Measurements from ENCODE around the gene SLC15A2. TPM values are rescaled to one million over a fixed set of nuclear protein-coding genes. Genes with fewer than 3 reads are reported as not detected.

Gene SLC15A2
- total RNA-seq, 1 donor from 2014 or later = 33.4 TPM

GRCh38 chr3:121976727-121977126, 82.5 kb downstream of the SLC15A2 start:
- Histone ChIP-seq H3K4me1 (ENCODE audit: control insufficient read depth in 3 of 3, insufficient read depth in 3 of 3, low read length in 3 of 3) (no peaks in the 10 kb centered on the region), H3K27ac (ENCODE audit: low read depth, low read length) (no peak overlapping the region), H3K4me3 (ENCODE audit: low read length in 3 of 3) (no peak overlapping the region), H3K36me3 (ENCODE audit: control insufficient read depth in 3 of 3, insufficient read depth in 3 of 3, low read length in 3 of 3) (no peaks in the 10 kb centered on the region), H3K27me3 (ENCODE audit: control insufficient read depth in 3 of 3, insufficient read depth in 3 of 3, low read length in 3 of 3) (no peaks in the 10 kb centered on the region), H3K9me3 (ENCODE audit: control insufficient read depth in 3 of 3, low read length in 3 of 3) (no peaks in the 10 kb centered on the region), H3K9ac (ENCODE audit: low read depth in 1 of 3, low read length in 3 of 3) (no peak overlapping the region)

GRCh38 chr3:121979246-121979645, 85.0 kb downstream of the SLC15A2 start:
- H3K9me3 ChIP-seq (ENCODE audit: control insufficient read depth in 3 of 3, low read length in 3 of 3) = no peaks in the 10 kb centered on the region
- no peak overlapping the region for H3K9ac ChIP-seq (ENCODE audit: low read depth in 1 of 3, low read length in 3 of 3)
- H3K27me3 ChIP-seq (ENCODE audit: control insufficient read depth in 3 of 3, insufficient read depth in 3 of 3, low read length in 3 of 3) = no peaks in the 10 kb centered on the region
- no peak overlapping the region for H3K4me3 ChIP-seq (ENCODE audit: low read length in 3 of 3)
- no peak overlapping the region for H3K27ac ChIP-seq (ENCODE audit: low read depth, low read length)
- no peaks in the 10 kb centered on the region for H3K36me3 ChIP-seq (ENCODE audit: control insufficient read depth in 3 of 3, insufficient read depth in 3 of 3, low read length in 3 of 3)
- no peaks in the 10 kb centered on the region for H3K4me1 ChIP-seq (ENCODE audit: control insufficient read depth in 3 of 3, insufficient read depth in 3 of 3, low read length in 3 of 3)

GRCh38 chr3:121979734-121980449, 85.7 kb downstream of the SLC15A2 start:
- Histone ChIP-seq H3K36me3 (ENCODE audit: control insufficient read depth in 3 of 3, insufficient read depth in 3 of 3, low read length in 3 of 3) (no peaks in the 10 kb centered on the region), H3K27me3 (ENCODE audit: control insufficient read depth in 3 of 3, insufficient read depth in 3 of 3, low read length in 3 of 3) (no peaks in the 10 kb centered on the region), H3K9me3 (ENCODE audit: control insufficient read depth in 3 of 3, low read length in 3 of 3) (no peaks in the 10 kb centered on the region), H3K4me1 (ENCODE audit: control insufficient read depth in 3 of 3, insufficient read depth in 3 of 3, low read length in 3 of 3) (no peaks in the 10 kb centered on the region), H3K4me3 (ENCODE audit: low read length in 3 of 3) (no peak overlapping the region), H3K27ac (ENCODE audit: low read depth, low read length) (no peak overlapping the region), H3K9ac (ENCODE audit: low read depth in 1 of 3, low read length in 3 of 3) (no peak overlapping the region)

- H3K27ac ChIP-seq (ENCODE audit: low read depth, low read length) = no peak overlapping the region
These were observed 86.2 kb downstream of the SLC15A2 start for GRCh38 chr3:121980450-121980796.

GRCh38 chr3:121981473-121981872, 87.3 kb downstream of the SLC15A2 start:
- Histone ChIP-seq H3K9ac (ENCODE audit: low read depth in 1 of 3, low read length in 3 of 3) (no peak overlapping the region), H3K36me3 (ENCODE audit: control insufficient read depth in 3 of 3, insufficient read depth in 3 of 3, low read length in 3 of 3) (no peaks in the 10 kb centered on the region), H3K9me3 (ENCODE audit: control insufficient read depth in 3 of 3, low read length in 3 of 3) (no peaks in the 10 kb centered on the region), H3K27ac (ENCODE audit: low read depth, low read length) (no peak overlapping the region), H3K4me3 (ENCODE audit: low read length in 3 of 3) (no peak overlapping the region), H3K27me3 (ENCODE audit: control insufficient read depth in 3 of 3, insufficient read depth in 3 of 3, low read length in 3 of 3) (no peaks in the 10 kb centered on the region), H3K4me1 (ENCODE audit: control insufficient read depth in 3 of 3, insufficient read depth in 3 of 3, low read length in 3 of 3) (no peaks in the 10 kb centered on the region)

More at GRCh38 chr3:121980450-121980796, 86.2 kb downstream of the SLC15A2 start:
- Histone ChIP-seq H3K4me3 (ENCODE audit: low read length in 3 of 3) (no peak overlapping the region), H3K4me1 (ENCODE audit: control insufficient read depth in 3 of 3, insufficient read depth in 3 of 3, low read length in 3 of 3) (no peaks in the 10 kb centered on the region), H3K9ac (ENCODE audit: low read depth in 1 of 3, low read length in 3 of 3) (no peak overlapping the region), H3K9me3 (ENCODE audit: control insufficient read depth in 3 of 3, low read length in 3 of 3) (no peaks in the 10 kb centered on the region), H3K36me3 (ENCODE audit: control insufficient read depth in 3 of 3, insufficient read depth in 3 of 3, low read length in 3 of 3) (no peaks in the 10 kb centered on the region), H3K27me3 (ENCODE audit: control insufficient read depth in 3 of 3, insufficient read depth in 3 of 3, low read length in 3 of 3) (no peaks in the 10 kb centered on the region)

- H3K9ac ChIP-seq (ENCODE audit: low read depth in 1 of 3, low read length in 3 of 3) = no peak overlapping the region
- H3K4me3 ChIP-seq (ENCODE audit: low read length in 3 of 3) = no peak overlapping the region
- no peaks in the 10 kb centered on the region for H3K9me3 ChIP-seq (ENCODE audit: control insufficient read depth in 3 of 3, low read length in 3 of 3)
- H3K27ac ChIP-seq (ENCODE audit: low read depth, low read length) = no peak overlapping the region
- H3K27me3 ChIP-seq (ENCODE audit: control insufficient read depth in 3 of 3, insufficient read depth in 3 of 3, low read length in 3 of 3) = no peaks in the 10 kb centered on the region
- no peaks in the 10 kb centered on the region for H3K36me3 ChIP-seq (ENCODE audit: control insufficient read depth in 3 of 3, insufficient read depth in 3 of 3, low read length in 3 of 3)
- no peaks in the 10 kb centered on the region for H3K4me1 ChIP-seq (ENCODE audit: control insufficient read depth in 3 of 3, insufficient read depth in 3 of 3, low read length in 3 of 3)
These were observed 91.6 kb downstream of the SLC15A2 start for GRCh38 chr3:121985846-121986245.

- Histone ChIP-seq H3K27me3 (ENCODE audit: control insufficient read depth in 3 of 3, insufficient read depth in 3 of 3, low read length in 3 of 3) (no peaks in the 10 kb centered on the region), H3K4me3 (ENCODE audit: low read length in 3 of 3) (no peak overlapping the region)
These were observed 93.9 kb downstream of the SLC15A2 start for GRCh38 chr3:121988146-121988545.

GRCh38 chr3:121989943-121990342, 95.7 kb downstream of the SLC15A2 start:
- no peaks in the 10 kb centered on the region for H3K27me3 ChIP-seq (ENCODE audit: control insufficient read depth in 3 of 3, insufficient read depth in 3 of 3, low read length in 3 of 3)
- H3K9ac ChIP-seq (ENCODE audit: low read depth in 1 of 3, low read length in 3 of 3) = no peak overlapping the region
- H3K4me3 ChIP-seq (ENCODE audit: low read length in 3 of 3) = no peak overlapping the region
- no peaks in the 10 kb centered on the region for H3K4me1 ChIP-seq (ENCODE audit: control insufficient read depth in 3 of 3, insufficient read depth in 3 of 3, low read length in 3 of 3)
- no peaks in the 10 kb centered on the region for H3K36me3 ChIP-seq (ENCODE audit: control insufficient read depth in 3 of 3, insufficient read depth in 3 of 3, low read length in 3 of 3)
- H3K9me3 ChIP-seq (ENCODE audit: control insufficient read depth in 3 of 3, low read length in 3 of 3) = no peaks in the 10 kb centered on the region
- no peak overlapping the region for H3K27ac ChIP-seq (ENCODE audit: low read depth, low read length)

More at GRCh38 chr3:121988146-121988545, 93.9 kb downstream of the SLC15A2 start:
- Histone ChIP-seq H3K9ac (ENCODE audit: low read depth in 1 of 3, low read length in 3 of 3) (no peak overlapping the region), H3K9me3 (ENCODE audit: control insufficient read depth in 3 of 3, low read length in 3 of 3) (no peaks in the 10 kb centered on the region), H3K4me1 (ENCODE audit: control insufficient read depth in 3 of 3, insufficient read depth in 3 of 3, low read length in 3 of 3) (no peaks in the 10 kb centered on the region), H3K36me3 (ENCODE audit: control insufficient read depth in 3 of 3, insufficient read depth in 3 of 3, low read length in 3 of 3) (no peaks in the 10 kb centered on the region), H3K27ac (ENCODE audit: low read depth, low read length) (no peak overlapping the region)

- no peak overlapping the region for H3K9ac ChIP-seq (ENCODE audit: low read depth in 1 of 3, low read length in 3 of 3)
- H3K4me1 ChIP-seq (ENCODE audit: control insufficient read depth in 3 of 3, insufficient read depth in 3 of 3, low read length in 3 of 3) = no peaks in the 10 kb centered on the region
- H3K27ac ChIP-seq (ENCODE audit: low read depth, low read length) = no peak overlapping the region
- H3K27me3 ChIP-seq (ENCODE audit: control insufficient read depth in 3 of 3, insufficient read depth in 3 of 3, low read length in 3 of 3) = no peaks in the 10 kb centered on the region
- H3K9me3 ChIP-seq (ENCODE audit: control insufficient read depth in 3 of 3, low read length in 3 of 3) = no peaks in the 10 kb centered on the region
- H3K4me3 ChIP-seq (ENCODE audit: low read length in 3 of 3) = no peak overlapping the region
- H3K36me3 ChIP-seq (ENCODE audit: control insufficient read depth in 3 of 3, insufficient read depth in 3 of 3, low read length in 3 of 3) = no peaks in the 10 kb centered on the region
These were observed 98.7 kb downstream of the SLC15A2 start for GRCh38 chr3:121992601-121993560.
